Ishikawa (cell line): ENCODE measurements around the gene ROR1.

Source experiments
- CEBPB ChIP-seq: IDR thresholded peaks from 2 replicates; pipeline ENCODE4 v1.6.1; 2012
- CREB1 ChIP-seq: IDR thresholded peaks from 2 replicates; pipeline ENCODE4 v1.6.1; 2012; ENCODE audit warnings: low read depth
- EGR1 ChIP-seq: IDR thresholded peaks from 2 replicates; pipeline ENCODE4 v1.6.1; 2012
- EP300 ChIP-seq: IDR thresholded peaks from 2 replicates; pipeline ENCODE4 v1.6.1; 2012; ENCODE audit warnings: borderline replicate concordance
- FOXM1 ChIP-seq: IDR thresholded peaks from 2 replicates; pipeline ENCODE4 v1.6.1; 2012; ENCODE audit warnings: low read depth, borderline replicate concordance
- MAX ChIP-seq: IDR thresholded peaks from 2 replicates; pipeline ENCODE4 v1.6.1; 2012
- NFIC ChIP-seq: IDR thresholded peaks from 2 replicates; pipeline ENCODE4 v1.6.1; 2012
- RAD21 ChIP-seq: IDR thresholded peaks from 2 replicates; pipeline ENCODE4 v1.6.1; 2012; ENCODE audit warnings: low read depth
- REST ChIP-seq: IDR thresholded peaks from 2 replicates; pipeline ENCODE4 v1.6.1; 2012; ENCODE audit warnings: low read depth, mild to moderate bottlenecking
- TAF1 ChIP-seq: IDR thresholded peaks from 2 replicates; pipeline ENCODE4 v1.6.1; 2012; ENCODE audit warnings: low read depth, mild to moderate bottlenecking
- TCF12 ChIP-seq: IDR thresholded peaks from 2 replicates; pipeline ENCODE4 v1.6.1; 2012; ENCODE audit warnings: low read depth
- TEAD4 ChIP-seq: IDR thresholded peaks from 2 replicates; pipeline ENCODE4 v1.6.1; 2012
- USF1 ChIP-seq: IDR thresholded peaks from 2 replicates; pipeline ENCODE4 v1.6.1; 2012
- YY1 ChIP-seq: IDR thresholded peaks from 2 replicates; pipeline ENCODE4 v1.6.1; 2012; ENCODE audit warnings: low read depth
- ZBTB7A ChIP-seq: IDR thresholded peaks from 2 replicates; pipeline ENCODE4 v1.6.1; 2012; ENCODE audit warnings: low read depth

The ROR1 gene

GRCh38 chr1:63974966-63975365 lies 201.1 kb downstream of the ROR1 start:
- TF ChIP-seq EP300 (no peak), MAX (no peak), TEAD4 (no peak), CREB1 (no peak), USF1 (no peak), ZBTB7A (no peak), YY1 (no peak), TCF12 (no peak), REST (no peak), TAF1 (no peak)

GRCh38 chr1:63975481-63975880 lies 201.7 kb downstream of the ROR1 start:
- TF ChIP-seq FOXM1 (no peak), CEBPB (no peak), EGR1 (no peak), YY1 (no peak), TAF1 (no peak)

- TF ChIP-seq EP300: no peak
- no peak for TF ChIP-seq TAF1
- TF ChIP-seq CREB1: no peak
- TF ChIP-seq CEBPB: no peak
- no peak for TF ChIP-seq ZBTB7A
- no peak for TF ChIP-seq TEAD4
- TF ChIP-seq REST: no peak
- TF ChIP-seq USF1: no peak
- no peak for TF ChIP-seq FOXM1
- TF ChIP-seq EGR1: no peak
- TF ChIP-seq NFIC: no peak
- TF ChIP-seq YY1: no peak
- no peak for TF ChIP-seq RAD21
- TF ChIP-seq MAX: no peak
- no peak for TF ChIP-seq TCF12
Measured at GRCh38 chr1:63976006-63976405, 202.2 kb downstream of the ROR1 start.

- TF ChIP-seq TEAD4: no peak
- TF ChIP-seq ZBTB7A: no peak
- no peak for TF ChIP-seq EP300
- TF ChIP-seq TAF1: no peak
- TF ChIP-seq REST: no peak
- TF ChIP-seq FOXM1: no peak
- no peak for TF ChIP-seq MAX
- TF ChIP-seq RAD21: no peak
- no peak for TF ChIP-seq NFIC
- TF ChIP-seq EGR1: no peak
- no peak for TF ChIP-seq CEBPB
- TF ChIP-seq TCF12: no peak
- no peak for TF ChIP-seq USF1
- TF ChIP-seq YY1: no peak
- TF ChIP-seq CREB1: no peak
Measured at GRCh38 chr1:63977466-63977865, 203.6 kb downstream of the ROR1 start.
